Uterus (tissue), 4 donors: ENCODE measurements around the gene KIF5A. TPM values are rescaled to one million over a fixed set of nuclear protein-coding genes. Genes with fewer than 3 reads are reported as not detected.

Source experiments
- DNase-seq, 2 donors: peaks; one replicate each; pipeline ENCODE4 v3.0.0-alpha.2; 2019 to 2020
- H3K27ac ChIP-seq, 2 donors: fragments of 200-600 bp; sonication (generic); 1 replicate in 1 of 2; 2 replicates in 1 of 2; pipeline ENCODE4 v1.5.1; 2016 to 2018
- H3K27me3 ChIP-seq, 2 donors: fragments of 200-600 bp; sonication (generic); one replicate each; pipeline ENCODE4 v1.5.1; 2018 to 2019; ENCODE audit warnings: control low read depth in 1 of 2
- H3K36me3 ChIP-seq, 2 donors: fragments of 200-600 bp; sonication (generic); one replicate each; pipeline ENCODE4 v1.5.1; 2019; ENCODE audit warnings: control low read depth in 1 of 2
- H3K4me1 ChIP-seq, 2 donors: fragments of 200-600 bp; sonication (generic); one replicate each; pipeline ENCODE4 v1.5.1; 2018 to 2019; ENCODE audit warnings: control low read depth in 1 of 2
- H3K4me3 ChIP-seq, 2 donors: fragments of 200-600 bp; sonication (generic); 1 replicate in 1 of 2; 2 replicates in 1 of 2; pipeline ENCODE4 v1.5.1; 2018 to 2019; ENCODE audit warnings: mild to moderate bottlenecking in 1 of 2
- H3K9me3 ChIP-seq, 2 donors: fragments of 200-600 bp; sonication (generic); one replicate each; pipeline ENCODE4 v1.5.1; 2019; ENCODE audit warnings: control low read depth in 1 of 2
- CTCF ChIP-seq, 4 experiments: fragments of 200-600 bp in 2 of 4; fragments of 450-650 bp in 2 of 4; sonication (generic) in 2 of 4; IDR thresholded peaks; one replicate each; pipeline ENCODE4 v1.5.1; 2016 to 2019; ENCODE audit warnings: antibody characterized with exemption in 4 of 4, mild to moderate bottlenecking in 2 of 4, moderate library complexity in 1 of 4
- POLR2A ChIP-seq, 2 donors: fragments of 450-650 bp; IDR thresholded peaks; one replicate each; pipeline ENCODE4 v1.6.1; 2016; ENCODE audit warnings: antibody characterized with exemption in 2 of 2, mild to moderate bottlenecking in 1 of 2, moderate library complexity in 1 of 2
- intact Hi-C: fragments of 100-400 bp; cut with DNase I; formaldehyde crosslinking; loops from one replicate; pipeline ENCODE4 v1.15.1; 2023; ENCODE audit warnings: low total_unique reads
- total RNA-seq, 4 donors: library from RNA; depleted of rRNA in 3 of 4; stranded (reverse); fragments of >200 nt in 3 of 4; gene quantifications; one replicate each; pipeline versions ENCODE4 v1.1.0 to v1.2.4, GENCODE V29; 2014 to 2023
- donor health status: DM: yes; HTN: yes; CAD: no.

Gene KIF5A
- total RNA-seq, 4 donors from 2014 or later, result 0.59 to 5.1 (median 1.9) TPM

GRCh38 chr12:57533108-57533507, 16.7 kb upstream of the KIF5A start:
- no peaks in the 10 kb centered on the region for H3K27me3 ChIP-seq
- H3K27ac ChIP-seq, result no peak overlapping the region
- H3K4me3 ChIP-seq, result no peak overlapping the region
- TF ChIP-seq CTCF (IDR thresholded peaks at IDR 0.05) (no peak), POLR2A (IDR thresholded peaks at IDR 0.05) (no peak)
- no peaks in the 10 kb centered on the region for H3K4me1 ChIP-seq
- DNase-seq, result no peak
- H3K9me3 ChIP-seq, result no peaks in the 10 kb centered on the region
- no peaks in the 10 kb centered on the region for H3K36me3 ChIP-seq
- intact Hi-C loops, result no loop called here

- intact Hi-C loops, result no loop called here
- no peaks in the 10 kb centered on the region for H3K36me3 ChIP-seq
Observed at GRCh38 chr12:57534250-57534649, 15.6 kb upstream of the KIF5A start.

GRCh38 chr12:57534991-57535543, 14.8 kb upstream of the KIF5A start:
- Histone ChIP-seq H3K9me3 (no peaks in the 10 kb centered on the region), H3K4me1 (no peaks in the 10 kb centered on the region), H3K4me3 (no peak overlapping the region), H3K36me3 (no peaks in the 10 kb centered on the region), H3K27me3 (no peaks in the 10 kb centered on the region), H3K27ac (no peak overlapping the region)
- TF ChIP-seq POLR2A (IDR thresholded peaks at IDR 0.05), result no peak
- no peak for TF ChIP-seq CTCF (IDR thresholded peaks at IDR 0.05)
- DNase-seq, result no peak
- intact Hi-C loops, result no loop called here

More at GRCh38 chr12:57534250-57534649, 15.6 kb upstream of the KIF5A start:
- no peak for DNase-seq
- no peak overlapping the region for H3K27ac ChIP-seq
- no peaks in the 10 kb centered on the region for H3K27me3 ChIP-seq
- TF ChIP-seq POLR2A (IDR thresholded peaks at IDR 0.05) (no peak), CTCF (IDR thresholded peaks at IDR 0.05) (no peak)
- H3K4me3 ChIP-seq, result no peak overlapping the region
- no peaks in the 10 kb centered on the region for H3K4me1 ChIP-seq
- no peaks in the 10 kb centered on the region for H3K9me3 ChIP-seq

DNA sequence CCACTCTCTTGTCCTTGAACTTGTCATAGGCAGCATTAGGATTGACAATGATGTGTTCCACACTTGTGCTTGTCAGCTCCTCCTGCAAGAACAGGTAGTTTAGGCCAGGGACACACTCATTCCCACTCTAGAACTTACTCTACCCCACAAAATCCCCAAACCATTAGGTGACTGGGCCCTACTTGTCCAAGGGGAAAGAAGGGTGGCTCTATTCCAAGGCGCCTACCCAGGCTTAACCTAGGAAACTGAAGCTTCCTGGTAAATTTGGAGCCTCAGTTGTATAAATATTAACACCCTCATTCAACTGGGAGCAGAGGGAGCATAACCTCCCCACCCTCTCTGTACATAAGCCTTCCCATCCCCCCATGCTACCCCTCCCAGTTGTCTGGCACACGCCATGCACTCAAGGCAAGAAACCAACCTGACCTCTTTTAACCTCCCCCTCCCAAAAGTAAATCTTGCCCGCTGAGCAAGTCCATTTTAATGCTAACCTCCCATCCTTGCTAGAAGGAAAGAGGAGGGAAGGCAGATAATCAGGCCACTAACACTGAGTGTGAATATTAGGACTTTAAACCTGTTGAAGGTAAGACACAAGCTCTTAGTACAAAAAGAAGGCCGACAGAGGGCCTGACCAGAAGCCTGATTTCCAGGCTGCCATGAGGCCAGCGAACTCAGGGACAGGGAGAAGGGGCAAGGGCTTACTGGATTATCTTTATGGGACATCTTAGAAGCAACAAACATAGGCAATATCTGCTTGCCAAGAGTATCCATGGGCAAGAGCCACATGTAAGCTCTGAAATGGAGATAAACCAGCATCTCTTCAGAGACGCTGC, 13.9 kb upstream of the KIF5A start:
- H3K27me3 ChIP-seq, result no peaks in the 10 kb centered on the region
- H3K36me3 ChIP-seq, result no peaks in the 10 kb centered on the region
- no peak overlapping the region for H3K27ac ChIP-seq
- intact Hi-C loops, result no loop called here
- DNase-seq, result no peak
- H3K4me3 ChIP-seq, result no peak overlapping the region
- TF ChIP-seq CTCF (IDR thresholded peaks at IDR 0.05), result no peak
- TF ChIP-seq POLR2A (IDR thresholded peaks at IDR 0.05), result no peak
- H3K9me3 ChIP-seq, result no peaks in the 10 kb centered on the region
- H3K4me1 ChIP-seq, result no peaks in the 10 kb centered on the region

- no peak for DNase-seq
- Histone ChIP-seq H3K27ac (no peak overlapping the region), H3K4me3 (no peak overlapping the region), H3K4me1 (no peaks in the 10 kb centered on the region), H3K36me3 (no peaks in the 10 kb centered on the region), H3K27me3 (no peaks in the 10 kb centered on the region), H3K9me3 (no peaks in the 10 kb centered on the region)
- no peak for TF ChIP-seq POLR2A (IDR thresholded peaks at IDR 0.05)
- no peak for TF ChIP-seq CTCF (IDR thresholded peaks at IDR 0.05)
- intact Hi-C loops, result no loop called here
Observed at GRCh38 chr12:57536597-57536942, 13.3 kb upstream of the KIF5A start.
